ENCODE data around the gene BARHL2. TPM values are rescaled to one million over a fixed set of nuclear protein-coding genes. Genes with fewer than 3 reads are reported as not detected.

BARHL2 gene
- total and polyA plus RNA-seq, 12 donors = 0.13 TPM; not detected in 11

GRCh38 chr1:90720145-90720636 is 3.1 kb upstream of the BARHL2 start:
- no peak for DNase-seq
- no peak for ATAC-seq
- Histone ChIP-seq H3K27me3 (peaks cover 69 to 100% (median 100%) of the 10 kb centered on the region in 7 donors), H3K36me3 (no peaks in the 10 kb centered on the region), H3K4me3 (no peak overlapping the region), H3K9me3 (peaks cover 0 to 6% (median 0%) of the 10 kb centered on the region in 11 donors), H3K27ac (no peak overlapping the region), H3K4me1 (peaks cover 22 to 44% (median 29%) of the 10 kb centered on the region in 9 donors)
- no peak for TF ChIP-seq CTCF (IDR thresholded peaks at IDR 0.05)
- intact Hi-C loops (cut with DNase I) = loop anchor here in 8 of 10 donors (2.0 to 10.0 kb wide), 9 partner anchors 125 to 605 kb away; partner anchors contain the start of gene ZNF644 (in 1 of the 8)
- WGBS, 2 donors = 12 to 17% methylated on average over 14 of the region's 14 CpGs

- 3 to 6% methylated on average over 55 of the region's 55 CpGs for WGBS, 2 donors
- intact Hi-C loops (cut with DNase I) = loop anchor here in 8 of 10 donors (2.0 to 10.0 kb wide), 9 partner anchors 125 to 605 kb away; partner anchors contain the start of gene ZNF644 (in 2 of the 8)
- DNase-seq (no peak), ATAC-seq (no peak)
- peaks cover 67 to 100% (median 100%) of the 10 kb centered on the region in 7 donors for H3K27me3 ChIP-seq
- no peaks in the 10 kb centered on the region for H3K36me3 ChIP-seq
- H3K4me3 ChIP-seq = no peak overlapping the region
- H3K9me3 ChIP-seq = peaks cover 0 to 6% (median 0%) of the 10 kb centered on the region in 11 donors
- TF ChIP-seq CTCF (IDR thresholded peaks at IDR 0.05) = no peak
- H3K4me1 ChIP-seq = peaks cover 17 to 38% (median 23%) of the 10 kb centered on the region in 9 donors
- H3K27ac ChIP-seq = no peak overlapping the region
These were observed 2.4 kb upstream of the BARHL2 start for GRCh38 chr1:90719330-90720144.

GRCh38 chr1:90718411-90719329 is 1.6 kb upstream of the BARHL2 start:
- ATAC-seq (peak in 2 of 8 donors; percentile 19 to 20), DNase-seq (no peak)
- Histone ChIP-seq H3K27me3 (peaks cover 67 to 100% (median 100%) of the 10 kb centered on the region in 7 donors), H3K4me3 (peak overlapping the region in 9 of 10 donors; percentile 6 to 43 (median 38)), H3K27ac (no peak overlapping the region), H3K4me1 (peaks cover 13 to 29% (median 19%) of the 10 kb centered on the region in 9 donors), H3K36me3 (no peaks in the 10 kb centered on the region), H3K9me3 (peaks cover 0 to 6% (median 0%) of the 10 kb centered on the region in 11 donors)
- TF ChIP-seq CTCF (IDR thresholded peaks at IDR 0.05) = no peak
- WGBS, 2 donors = 1 to 2% methylated on average over 65 to 66 of the region's 66 CpGs
- intact Hi-C loops (cut with DNase I) = loop anchor here in 1 of 10 donors (10.0 kb wide), 1 partner anchor 306 kb away; the partner anchor contains the start of gene ZNF644

All from heart right ventricle (tissue), 16 donors.